ENCODE results near the gene CCDC92.

Gene CCDC92

DNA sequence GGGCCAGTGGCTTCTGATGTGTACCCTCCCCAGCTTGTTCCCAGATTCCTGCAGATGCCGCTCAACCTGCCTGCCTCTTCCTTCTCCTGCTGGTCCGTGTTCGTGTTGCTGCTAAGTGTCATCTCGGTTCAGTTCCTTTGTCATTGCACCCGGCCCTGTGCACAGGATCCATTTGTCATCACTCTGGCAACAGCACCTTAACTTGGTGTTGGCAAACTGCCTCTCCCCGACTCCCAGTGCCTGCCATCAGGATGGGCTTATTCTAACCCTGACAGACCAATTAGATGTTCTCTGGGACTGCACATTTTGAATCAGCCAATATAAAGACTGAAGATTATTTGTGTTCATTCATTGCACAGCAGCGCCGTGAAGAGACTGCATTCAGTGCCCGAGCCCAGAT lies 73.3 kb downstream of the CCDC92 start:
- H3K27ac ChIP-seq: no peak overlapping the region
- TF ChIP-seq, protein P1, sequence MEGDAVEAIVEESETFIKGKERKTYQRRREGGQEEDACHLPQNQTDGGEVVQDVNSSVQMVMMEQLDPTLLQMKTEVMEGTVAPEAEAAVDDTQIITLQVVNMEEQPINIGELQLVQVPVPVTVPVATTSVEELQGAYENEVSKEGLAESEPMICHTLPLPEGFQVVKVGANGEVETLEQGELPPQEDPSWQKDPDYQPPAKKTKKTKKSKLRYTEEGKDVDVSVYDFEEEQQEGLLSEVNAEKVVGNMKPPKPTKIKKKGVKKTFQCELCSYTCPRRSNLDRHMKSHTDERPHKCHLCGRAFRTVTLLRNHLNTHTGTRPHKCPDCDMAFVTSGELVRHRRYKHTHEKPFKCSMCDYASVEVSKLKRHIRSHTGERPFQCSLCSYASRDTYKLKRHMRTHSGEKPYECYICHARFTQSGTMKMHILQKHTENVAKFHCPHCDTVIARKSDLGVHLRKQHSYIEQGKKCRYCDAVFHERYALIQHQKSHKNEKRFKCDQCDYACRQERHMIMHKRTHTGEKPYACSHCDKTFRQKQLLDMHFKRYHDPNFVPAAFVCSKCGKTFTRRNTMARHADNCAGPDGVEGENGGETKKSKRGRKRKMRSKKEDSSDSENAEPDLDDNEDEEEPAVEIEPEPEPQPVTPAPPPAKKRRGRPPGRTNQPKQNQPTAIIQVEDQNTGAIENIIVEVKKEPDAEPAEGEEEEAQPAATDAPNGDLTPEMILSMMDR (conservative IDR thresholded peaks at IDR 0.05): no peak

DNA sequence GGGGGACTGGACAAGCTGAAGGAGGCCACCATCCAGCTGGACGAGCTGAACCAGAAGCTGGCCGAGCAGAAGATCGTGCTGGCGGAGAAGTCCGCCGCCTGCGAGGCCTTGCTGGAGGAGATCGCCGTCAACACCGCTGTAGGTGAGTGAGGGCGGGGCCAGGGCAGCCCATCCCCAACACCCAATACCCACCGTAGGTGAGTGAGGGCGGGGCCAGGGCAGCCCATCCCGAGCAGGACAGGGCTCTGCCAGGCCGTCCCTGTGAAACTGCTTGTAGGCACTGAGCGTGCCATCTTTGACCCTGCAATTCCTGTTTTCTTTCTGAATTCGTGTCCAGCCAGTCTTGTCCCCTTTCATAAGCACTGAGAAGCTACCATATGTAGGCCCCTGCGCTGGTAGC lies 74.0 kb downstream of the CCDC92 start:
- TF ChIP-seq, protein P1 (conservative IDR thresholded peaks at IDR 0.05): no peak
- H3K27ac ChIP-seq: no peak overlapping the region

DNA sequence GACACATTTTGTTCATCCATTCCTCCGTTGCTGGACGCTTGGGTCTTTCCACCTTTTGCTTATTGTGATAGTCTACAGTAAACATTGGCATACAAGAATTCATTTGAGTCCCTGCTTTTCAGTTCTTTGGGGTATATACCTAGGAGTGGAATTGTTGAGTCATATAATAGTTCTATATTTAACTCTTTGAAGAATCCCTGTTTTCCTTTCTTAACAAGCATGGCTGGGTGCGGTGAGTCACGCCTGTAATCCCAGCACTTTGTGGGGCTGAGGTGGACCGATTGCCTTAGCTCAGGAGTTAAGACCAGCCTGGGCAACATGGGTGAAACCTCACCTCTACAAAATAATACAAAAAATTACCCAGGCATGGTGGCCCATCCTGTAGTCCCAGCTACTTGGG lies 75.4 kb downstream of the CCDC92 start:
- TF ChIP-seq, protein P1 (conservative IDR thresholded peaks at IDR 0.05): no peak
- no peak overlapping the region for H3K27ac ChIP-seq

DNA sequence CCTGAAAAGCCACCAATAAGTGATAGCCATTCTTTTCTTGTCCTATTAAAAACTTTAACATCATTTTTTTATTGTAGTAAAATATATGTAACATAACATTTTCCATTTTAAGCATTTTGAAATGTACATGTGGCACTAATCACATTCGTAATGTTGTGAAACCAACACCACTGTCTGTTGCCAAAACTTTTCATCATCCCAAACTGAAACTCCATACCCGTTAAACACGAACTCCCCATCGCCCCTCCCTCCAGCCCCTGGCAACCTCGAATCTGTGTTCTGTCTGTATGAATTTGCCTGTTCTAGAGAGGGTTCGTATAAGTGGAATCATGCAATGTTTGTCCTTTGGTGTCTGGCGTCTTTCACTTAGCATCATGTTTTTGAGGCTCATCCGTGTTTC lies 75.9 kb downstream of the CCDC92 start:
- TF ChIP-seq, protein P1 (conservative IDR thresholded peaks at IDR 0.05): no peak
- H3K27ac ChIP-seq: no peak overlapping the region

DNA sequence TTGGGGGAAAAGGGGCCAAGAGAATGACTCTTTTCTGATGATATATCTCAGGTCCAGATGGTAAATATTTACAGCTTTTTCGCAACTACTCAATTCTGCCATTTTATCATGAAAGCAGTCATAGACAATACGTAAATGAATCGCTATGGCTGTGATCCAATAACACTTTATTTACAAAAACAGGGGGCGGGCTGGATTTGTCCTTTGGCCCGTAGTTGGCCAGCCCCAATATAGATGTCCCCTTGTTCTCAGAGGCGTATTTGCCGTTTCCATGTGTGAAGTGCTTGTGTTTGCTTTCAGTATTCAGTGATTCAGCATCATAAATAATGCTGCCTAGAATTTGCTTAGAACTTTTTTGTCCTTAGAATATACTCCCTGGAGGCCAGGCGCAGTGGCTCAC lies 77.2 kb downstream of the CCDC92 start:
- TF ChIP-seq, protein P1 (conservative IDR thresholded peaks at IDR 0.05): no peak
- H3K27ac ChIP-seq: no peak overlapping the region

DNA sequence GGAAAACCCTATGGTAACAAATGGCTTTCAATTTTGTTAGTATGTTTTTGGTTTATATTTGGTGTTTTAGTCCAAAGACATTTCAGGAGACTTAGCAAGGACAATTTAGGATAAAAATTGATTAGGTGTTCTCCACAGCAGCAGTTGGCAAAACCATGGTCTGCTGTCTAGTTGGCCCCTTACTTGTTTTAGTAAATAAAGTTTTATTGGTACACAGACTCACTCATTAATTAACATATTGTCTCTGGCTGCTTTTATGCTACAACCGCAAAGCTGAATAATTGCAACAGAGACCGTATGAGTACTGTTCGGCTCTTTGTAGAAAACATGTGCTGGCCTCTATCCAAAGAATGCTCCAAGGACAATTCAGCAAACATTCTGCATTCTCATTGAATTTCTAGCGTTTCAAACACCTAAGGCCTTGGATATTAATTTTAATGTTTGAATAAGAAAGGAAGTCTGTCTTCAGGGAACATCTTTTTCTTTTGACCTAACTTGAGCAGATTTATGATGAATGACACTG lies 77.7 kb downstream of the CCDC92 start:
- no peak overlapping the region for H3K27ac ChIP-seq
- TF ChIP-seq, protein P1 (conservative IDR thresholded peaks at IDR 0.05): no peak

DNA sequence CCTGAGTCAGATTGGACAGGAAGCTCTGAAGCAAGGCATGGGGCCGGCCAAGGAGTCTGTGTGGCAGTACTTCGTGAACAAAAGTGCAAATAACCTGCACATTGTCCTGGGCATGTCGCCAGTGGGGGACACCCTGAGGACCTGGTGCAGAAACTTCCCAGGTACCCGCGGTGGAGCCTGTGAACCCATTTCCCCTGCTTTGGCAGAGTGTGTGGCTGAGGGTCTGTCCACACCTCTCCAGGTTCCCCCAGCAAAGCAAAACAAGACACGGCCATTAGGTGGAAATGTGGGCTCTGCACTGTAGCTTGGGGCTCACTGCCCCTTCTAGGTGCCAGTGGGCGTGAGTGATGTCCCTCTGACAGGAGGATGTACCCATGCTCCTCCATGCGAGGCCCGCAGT lies 79.4 kb downstream of the CCDC92 start:
- H3K27ac ChIP-seq: no peak overlapping the region
- TF ChIP-seq, protein P1 (conservative IDR thresholded peaks at IDR 0.05): no peak
